Smooth muscle cell (in vitro differentiated cells): Measurements from ENCODE around the gene PUDP. TPM values are rescaled to one million over a fixed set of nuclear protein-coding genes. Genes with fewer than 3 reads are reported as not detected.
"Not testable (repeated sequence)": the region's sequence is repeated elsewhere in the genome, so short reads cannot be mapped to it uniquely, and the experiment has no call there.

ENCODE experiments used
- DNase-seq: peaks from one replicate; lab custom pipeline; 2025; ENCODE audit not compliant: unreplicated experiment; lab: John Stamatoyannopoulos, UW
- H2AFZ ChIP-seq: fragments of 200-600 bp; sonication (generic); 2 replicates; pipeline ENCODE4 v1.6.0; 2016; ENCODE audit warnings: antibody characterized with exemption, low read depth, mild to moderate bottlenecking
- H3F3A ChIP-seq: fragments of 200-600 bp; sonication (generic); 2 replicates; pipeline ENCODE4 v1.6.0; 2017; ENCODE audit warnings: antibody characterized with exemption, low read depth
- H3K27ac ChIP-seq: fragments of 200-600 bp; sonication (generic); 2 replicates; pipeline ENCODE4 v1.5.1; 2016; ENCODE audit warnings: low read depth, mild to moderate bottlenecking
- H3K27me3 ChIP-seq: fragments of 200-600 bp; sonication (generic); 2 replicates; pipeline ENCODE4 v1.6.1; 2016; ENCODE audit warnings: low read depth, mild to moderate bottlenecking
- H3K36me3 ChIP-seq: fragments of 200-600 bp; sonication (generic); 2 replicates; pipeline ENCODE4 v1.5.1; 2016; ENCODE audit warnings: low read depth
- H3K4me1 ChIP-seq: fragments of 200-600 bp; sonication (generic); 2 replicates; pipeline ENCODE4 v1.5.1; 2016; ENCODE audit warnings: low read depth
- H3K4me2 ChIP-seq: fragments of 200-600 bp; sonication (generic); 2 replicates; pipeline ENCODE4 v1.6.0; 2016; ENCODE audit warnings: mild to moderate bottlenecking
- H3K4me3 ChIP-seq: fragments of 200-600 bp; sonication (generic); 2 replicates; pipeline ENCODE4 v1.5.1; 2016; ENCODE audit warnings: mild to moderate bottlenecking
- H3K79me2 ChIP-seq: fragments of 200-600 bp; sonication (generic); 2 replicates; pipeline ENCODE4 v1.6.0; 2016; ENCODE audit warnings: low read depth, mild to moderate bottlenecking
- H3K9ac ChIP-seq: fragments of 200-600 bp; sonication (generic); 2 replicates; pipeline ENCODE4 v1.6.0; 2016; ENCODE audit warnings: low read depth
- H3K9me3 ChIP-seq: fragments of 200-600 bp; sonication (generic); replicated peaks from 2 replicates; pipeline ENCODE4 v1.5.1; 2016; ENCODE audit warnings: low read depth
- H4K20me1 ChIP-seq: fragments of 200-600 bp; sonication (generic); 2 replicates; pipeline ENCODE4 v1.6.0; 2016; ENCODE audit warnings: low read depth
- CTCF ChIP-seq: fragments of 200-600 bp; sonication (generic); IDR thresholded peaks from 2 replicates; pipeline ENCODE4 v1.5.1; 2017; ENCODE audit warnings: borderline replicate concordance, mild to moderate bottlenecking, antibody characterized with exemption; ENCODE audit not compliant: insufficient read depth, poor library complexity, severe bottlenecking
- WGBS: methylation state at CpG from one replicate; pipeline ENCODE4 v1.1.7; 2016; ENCODE audit warnings: low lambda C conversion rate; 5-methylcytosine and 5-hydroxymethylcytosine counted together
- polyA plus RNA-seq: library from polyadenylated mRNA; unstranded; fragments of >200 nt; fragmentation: Nextera tagmentation; extraction: Ambion mirVana; gene quantifications from 2 replicates; pipeline ENCODE4 v1.2.1, GENCODE V29; 2016
- total RNA-seq: library from RNA; depleted of rRNA; stranded (reverse); fragments of >200 nt; gene quantifications from 2 replicates; pipeline ENCODE4 v1.2.3, GENCODE V29; 2014

Gene PUDP
- total and polyA plus RNA-seq, 2 experiments from 2014 or later: 13.2 to 19.5 TPM

GRCh38 chrX:7047951-7048350, 100.0 kb downstream of the PUDP start:
- H3K4me2 ChIP-seq: no peak overlapping the region
- no peak for DNase-seq
- H3K4me3 ChIP-seq: no peak overlapping the region
- WGBS: 81% methylated on average over 4 of the region's 4 CpGs
- H2AFZ ChIP-seq: no peak overlapping the region
- no peaks in the 10 kb centered on the region for H3K36me3 ChIP-seq
- TF ChIP-seq CTCF: no peak
- H3F3A ChIP-seq: no peaks in the 10 kb centered on the region
- no peak overlapping the region for H3K9ac ChIP-seq
- no peaks in the 10 kb centered on the region for H3K4me1 ChIP-seq
- no peak overlapping the region for H3K27ac ChIP-seq
- no peaks in the 10 kb centered on the region for H3K79me2 ChIP-seq
- H3K9me3 ChIP-seq: no peaks in the 10 kb centered on the region
- H4K20me1 ChIP-seq: no peaks in the 10 kb centered on the region
- H3K27me3 ChIP-seq: no peaks in the 10 kb centered on the region

- 44% methylated on average over 4 of the region's 4 CpGs for WGBS
- no peaks in the 10 kb centered on the region for H3K27me3 ChIP-seq
- H3K27ac ChIP-seq: no peak overlapping the region
- no peak overlapping the region for H2AFZ ChIP-seq
- H4K20me1 ChIP-seq: no peaks in the 10 kb centered on the region
- DNase-seq: no peak
- H3F3A ChIP-seq: no peaks in the 10 kb centered on the region
- H3K9me3 ChIP-seq: no peaks in the 10 kb centered on the region
- no peak overlapping the region for H3K4me2 ChIP-seq
- no peak overlapping the region for H3K9ac ChIP-seq
- H3K4me1 ChIP-seq: no peaks in the 10 kb centered on the region
- TF ChIP-seq CTCF: no peak
- no peaks in the 10 kb centered on the region for H3K36me3 ChIP-seq
- H3K79me2 ChIP-seq: no peaks in the 10 kb centered on the region
- H3K4me3 ChIP-seq: no peak overlapping the region
These were observed 102.6 kb downstream of the PUDP start for GRCh38 chrX:7045238-7045955.

GRCh38 chrX:7043796-7044433, 104.0 kb downstream of the PUDP start:
- not testable (repeated sequence) for H3K9ac ChIP-seq, H2AFZ ChIP-seq, H3K36me3 ChIP-seq, H3F3A ChIP-seq, H3K79me2 ChIP-seq, DNase-seq, H3K4me2 ChIP-seq, H3K27me3 ChIP-seq, H3K4me3 ChIP-seq, H3K4me1 ChIP-seq, H4K20me1 ChIP-seq, H3K9me3 ChIP-seq
- H3K27ac ChIP-seq: peak overlapping the region; percentile 52
- WGBS: 64% methylated on average over 3 of the region's 3 CpGs

GRCh38 chrX:7028246-7028645, 119.7 kb downstream of the PUDP start:
- TF ChIP-seq CTCF: no peak
- Histone ChIP-seq H3K4me1 (no peaks in the 10 kb centered on the region), H2AFZ (no peak overlapping the region), H3K79me2 (no peaks in the 10 kb centered on the region), H3F3A (no peaks in the 10 kb centered on the region), H3K27me3 (no peaks in the 10 kb centered on the region), H3K4me2 (no peak overlapping the region), H3K9me3 (no peaks in the 10 kb centered on the region), H4K20me1 (no peaks in the 10 kb centered on the region), H3K4me3 (no peak overlapping the region), H3K9ac (no peak overlapping the region), H3K27ac (no peak overlapping the region), H3K36me3 (no peaks in the 10 kb centered on the region)
- WGBS: 73% methylated on average over 5 of the region's 5 CpGs
- no peak for DNase-seq
